ENCODE measurements around the gene AIFM1. TPM values are rescaled to one million over a fixed set of nuclear protein-coding genes. Genes with fewer than 3 reads are reported as not detected.

AIFM1 gene
- total and polyA plus RNA-seq, 4 donors, result 19.0 to 33.7 (median 25.9) TPM

DNA sequence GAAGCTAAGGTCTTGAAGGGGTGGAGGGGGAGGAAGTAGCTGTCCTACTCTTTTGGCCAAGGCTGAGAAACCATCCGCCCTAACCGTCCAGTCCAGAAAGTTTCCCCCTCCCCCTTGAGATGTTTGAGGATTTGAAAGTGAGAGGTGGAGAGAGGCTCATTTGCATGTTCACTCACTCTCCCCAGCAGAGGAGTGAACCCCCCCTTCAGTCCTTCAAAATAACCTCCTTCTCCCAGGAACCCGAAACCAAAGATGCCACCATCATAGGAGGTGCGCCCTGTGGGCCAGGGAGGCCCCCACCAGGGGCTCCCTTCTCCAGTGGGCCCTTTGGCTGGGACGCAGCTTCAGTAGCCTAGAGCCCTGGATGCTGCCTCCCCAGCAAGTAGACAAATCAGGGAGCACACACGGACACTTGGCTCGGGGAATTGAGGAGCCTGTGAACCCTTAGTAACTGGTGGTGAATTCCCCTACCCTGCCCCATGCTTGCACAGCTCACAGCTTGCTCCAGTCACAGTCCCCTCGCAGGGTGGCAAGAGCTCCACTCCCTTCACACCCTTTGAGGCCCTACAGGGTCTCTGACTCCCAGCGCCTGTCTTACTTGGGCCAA, 80.9 kb downstream of the AIFM1 start:
- 74% methylated on average over 7 of the region's 9 CpGs for WGBS (ENCODE audit: insufficient coverage)
- Histone ChIP-seq H3K36me3 (ENCODE audit: control insufficient read depth, insufficient read depth, low read length) (no peaks in the 10 kb centered on the region), H3K27ac (ENCODE audit: low read depth, low read length) (no peak overlapping the region), H3K4me3 (ENCODE audit: low read depth, low read length) (no peak overlapping the region), H3K27me3 (ENCODE audit: control insufficient read depth, insufficient read depth, low read length) (peaks cover 4% of the 10 kb centered on the region), H3K4me1 (ENCODE audit: control insufficient read depth, insufficient read depth, low read length) (peaks cover 5% of the 10 kb centered on the region), H3K9me3 (ENCODE audit: control insufficient read depth, insufficient read depth, low read length) (no peaks in the 10 kb centered on the region)
- no peak for DNase-seq (ENCODE audit: low read depth in 4 of 6, low spot score in 6 of 6)

DNA sequence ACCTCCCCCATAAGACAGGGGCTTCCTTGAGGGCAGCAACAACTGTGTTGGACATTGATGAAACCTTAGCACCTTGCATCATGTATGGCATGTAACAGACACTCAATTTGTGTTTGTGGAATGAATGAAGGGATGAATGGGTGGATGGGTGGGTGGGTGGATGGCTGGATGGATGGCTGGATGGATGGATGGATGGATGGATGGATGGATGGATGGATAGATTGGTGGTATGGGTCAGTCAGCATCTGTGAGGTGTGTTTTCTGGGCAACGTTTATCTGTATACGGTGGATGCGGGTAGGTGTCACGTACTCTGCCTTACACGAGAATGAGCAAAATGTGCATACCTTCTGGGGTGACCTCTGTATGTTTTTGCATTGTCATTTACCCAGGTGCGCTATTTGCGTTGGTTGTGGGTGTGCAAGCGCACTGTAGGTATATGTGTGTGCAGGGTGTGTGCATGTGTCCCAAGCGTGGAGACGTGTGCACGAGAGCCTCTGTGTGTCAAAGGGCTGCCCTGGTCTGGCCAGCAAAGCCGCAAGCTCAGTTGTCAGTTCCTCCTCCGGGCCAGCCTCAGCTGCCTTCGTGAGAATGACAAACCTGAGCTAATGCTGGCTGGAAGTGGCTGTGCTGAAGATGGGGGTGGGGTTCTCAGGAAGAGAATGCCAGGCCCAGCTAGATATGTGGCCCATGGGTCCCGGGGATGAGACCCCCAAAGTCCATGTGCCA, 81.8 kb downstream of the AIFM1 start:
- H3K4me3 ChIP-seq (ENCODE audit: low read depth, low read length), result no peak overlapping the region
- H3K9me3 ChIP-seq (ENCODE audit: control insufficient read depth, insufficient read depth, low read length), result no peaks in the 10 kb centered on the region
- H3K27me3 ChIP-seq (ENCODE audit: control insufficient read depth, insufficient read depth, low read length), result peaks cover 4% of the 10 kb centered on the region
- H3K4me1 ChIP-seq (ENCODE audit: control insufficient read depth, insufficient read depth, low read length), result peaks cover 5% of the 10 kb centered on the region
- no peaks in the 10 kb centered on the region for H3K36me3 ChIP-seq (ENCODE audit: control insufficient read depth, insufficient read depth, low read length)
- H3K27ac ChIP-seq (ENCODE audit: low read depth, low read length), result no peak overlapping the region
- WGBS (ENCODE audit: insufficient coverage), result 75% methylated on average over 15 of the region's 15 CpGs
- DNase-seq (ENCODE audit: low read depth in 4 of 6, low spot score in 6 of 6), result no peak

DNA sequence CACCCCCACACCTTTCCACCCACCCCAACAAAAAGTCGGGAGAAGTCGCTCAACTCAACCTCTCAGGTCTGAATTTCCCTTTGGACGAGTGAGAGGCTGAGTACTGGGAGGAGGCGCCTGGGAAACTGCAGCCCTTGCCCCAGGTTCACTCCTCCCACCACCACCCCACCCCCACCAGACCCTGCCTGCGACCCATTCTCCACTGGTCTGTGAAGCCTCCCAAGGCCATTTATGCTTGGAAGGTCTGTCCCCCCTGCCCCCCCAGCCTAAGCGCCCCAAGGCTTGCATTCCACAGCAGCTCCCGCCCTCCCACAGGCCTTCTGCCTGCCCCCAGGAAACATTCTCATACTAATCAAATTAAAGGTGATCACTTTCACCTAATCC, 82.5 kb downstream of the AIFM1 start:
- no peak overlapping the region for H3K27ac ChIP-seq (ENCODE audit: low read depth, low read length)
- peaks cover 4% of the 10 kb centered on the region for H3K27me3 ChIP-seq (ENCODE audit: control insufficient read depth, insufficient read depth, low read length)
- H3K36me3 ChIP-seq (ENCODE audit: control insufficient read depth, insufficient read depth, low read length), result no peaks in the 10 kb centered on the region
- WGBS (ENCODE audit: insufficient coverage), result 39% methylated on average over 3 of the region's 7 CpGs
- H3K9me3 ChIP-seq (ENCODE audit: control insufficient read depth, insufficient read depth, low read length), result no peaks in the 10 kb centered on the region
- no peak for DNase-seq (ENCODE audit: low read depth in 4 of 6, low spot score in 6 of 6)
- H3K4me1 ChIP-seq (ENCODE audit: control insufficient read depth, insufficient read depth, low read length), result peaks cover 5% of the 10 kb centered on the region
- H3K4me3 ChIP-seq (ENCODE audit: low read depth, low read length), result no peak overlapping the region

DNA sequence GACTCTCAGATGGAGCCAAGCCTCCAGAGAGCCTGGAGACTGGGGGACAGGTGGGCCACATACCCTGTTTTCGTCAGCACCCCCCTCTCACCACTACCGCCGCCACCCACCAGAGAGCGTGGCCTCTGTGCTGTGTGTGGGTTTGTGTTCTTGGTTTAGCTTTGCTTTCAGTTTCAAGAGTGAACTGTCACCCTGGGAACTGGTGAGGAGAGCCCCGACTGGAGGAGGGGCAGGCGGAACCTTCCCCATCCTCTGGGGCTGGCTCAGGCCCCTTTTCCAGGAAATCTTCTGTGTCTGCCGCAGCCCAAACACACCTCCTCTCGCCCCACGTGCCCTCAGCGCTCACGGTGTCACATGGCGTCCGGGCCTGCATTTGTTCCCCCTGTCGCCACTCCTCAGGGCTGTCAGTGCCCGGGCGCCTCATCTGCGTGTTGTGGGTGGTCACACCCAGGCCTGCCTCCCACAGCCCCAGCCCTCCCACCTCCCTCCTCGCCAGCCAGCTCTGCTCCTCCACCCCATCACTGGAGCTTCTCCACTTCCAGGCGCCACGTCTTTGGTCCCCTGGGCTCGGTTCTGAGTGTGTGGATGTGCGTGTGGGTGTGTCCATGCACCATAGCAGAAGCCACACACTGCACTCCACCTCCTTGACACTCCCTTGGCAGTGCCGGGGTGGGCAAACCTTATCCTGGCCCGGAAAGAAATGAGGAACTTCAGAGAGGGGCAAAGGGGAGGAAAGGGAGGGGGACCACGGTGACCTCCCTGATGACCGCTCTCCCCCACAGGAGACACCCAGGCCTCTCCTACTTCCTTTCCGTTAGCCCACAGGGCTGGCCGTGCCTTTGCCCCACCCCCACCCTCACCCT, 83.2 kb downstream of the AIFM1 start:
- Histone ChIP-seq H3K36me3 (ENCODE audit: control insufficient read depth, insufficient read depth, low read length) (no peaks in the 10 kb centered on the region), H3K27me3 (ENCODE audit: control insufficient read depth, insufficient read depth, low read length) (peaks cover 4% of the 10 kb centered on the region), H3K4me3 (ENCODE audit: low read depth, low read length) (no peak overlapping the region), H3K4me1 (ENCODE audit: control insufficient read depth, insufficient read depth, low read length) (peaks cover 5% of the 10 kb centered on the region), H3K27ac (ENCODE audit: low read depth, low read length) (no peak overlapping the region), H3K9me3 (ENCODE audit: control insufficient read depth, insufficient read depth, low read length) (no peaks in the 10 kb centered on the region)
- DNase-seq (ENCODE audit: low read depth in 4 of 6, low spot score in 6 of 6), result no peak
- WGBS (ENCODE audit: insufficient coverage), result 58% methylated on average over 15 of the region's 28 CpGs

DNA sequence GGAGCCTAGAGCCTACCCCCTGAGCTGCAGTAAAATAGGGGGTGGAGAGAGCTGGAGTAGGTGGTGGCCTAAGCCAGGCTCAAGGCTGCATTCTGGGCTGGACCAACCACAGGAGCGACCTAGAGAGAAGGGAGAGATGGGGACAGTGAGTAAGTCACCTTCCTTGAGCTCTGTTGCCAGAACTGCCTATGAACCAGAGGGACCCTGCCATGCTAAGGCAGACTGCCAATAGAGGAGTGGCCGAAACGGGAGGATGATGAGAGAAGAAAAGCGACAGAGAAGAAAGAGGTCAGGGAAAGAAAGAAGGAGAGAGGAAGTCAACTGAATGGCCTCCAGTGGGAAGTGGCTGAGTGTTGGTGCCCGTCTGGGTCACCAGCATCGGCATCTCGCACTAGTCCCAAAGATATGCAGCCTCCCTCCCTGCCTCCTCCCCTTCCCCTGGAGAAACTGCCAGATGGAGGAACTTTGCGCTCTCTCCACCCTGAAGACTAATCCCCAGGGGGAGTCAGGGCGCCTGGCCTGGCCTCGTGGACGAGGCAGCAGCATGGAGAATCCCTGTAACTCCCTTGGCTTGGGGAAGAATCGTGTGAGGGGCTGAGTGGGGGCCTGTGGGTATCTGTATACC, 84.1 kb downstream of the AIFM1 start:
- H3K27me3 ChIP-seq (ENCODE audit: control insufficient read depth, insufficient read depth, low read length), result peaks cover 4% of the 10 kb centered on the region
- H3K36me3 ChIP-seq (ENCODE audit: control insufficient read depth, insufficient read depth, low read length), result no peaks in the 10 kb centered on the region
- peaks cover 5% of the 10 kb centered on the region for H3K4me1 ChIP-seq (ENCODE audit: control insufficient read depth, insufficient read depth, low read length)
- 40% methylated on average over 6 of the region's 12 CpGs for WGBS (ENCODE audit: insufficient coverage)
- no peak overlapping the region for H3K4me3 ChIP-seq (ENCODE audit: low read depth, low read length)
- peak in 1 of 6 donors; percentile 4 for DNase-seq (ENCODE audit: low read depth in 4 of 6, low spot score in 6 of 6)
- no peaks in the 10 kb centered on the region for H3K9me3 ChIP-seq (ENCODE audit: control insufficient read depth, insufficient read depth, low read length)
- no peak overlapping the region for H3K27ac ChIP-seq (ENCODE audit: low read depth, low read length)

DNA sequence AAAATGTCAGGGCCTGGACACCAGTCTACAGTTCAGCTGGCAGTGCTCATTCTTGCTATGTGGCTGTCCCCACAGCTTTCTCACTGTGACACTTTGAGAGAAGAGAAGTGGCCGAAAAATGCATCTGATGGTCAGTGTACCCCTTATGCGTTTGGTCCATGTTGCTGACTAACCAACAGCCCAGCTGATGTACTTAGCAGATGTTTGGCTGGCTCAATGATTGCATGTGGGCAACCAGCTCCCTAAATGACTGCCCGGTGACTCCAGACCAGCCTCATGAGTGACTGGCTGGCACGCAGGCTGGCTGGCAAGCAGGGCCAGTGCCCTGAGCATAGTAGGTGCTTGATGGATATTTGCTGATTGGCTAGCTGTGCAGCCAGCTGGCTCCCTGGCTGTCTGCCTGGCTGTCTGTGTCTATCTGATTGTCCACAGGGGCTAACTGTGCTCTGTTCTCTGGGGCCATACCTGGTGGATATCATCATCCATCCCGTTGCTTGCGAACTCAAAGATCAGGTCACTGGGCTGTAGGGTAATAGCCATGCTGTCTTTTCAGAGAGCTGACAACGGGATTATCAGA, 84.8 kb downstream of the AIFM1 start:
- no peaks in the 10 kb centered on the region for H3K9me3 ChIP-seq (ENCODE audit: control insufficient read depth, insufficient read depth, low read length)
- H3K36me3 ChIP-seq (ENCODE audit: control insufficient read depth, insufficient read depth, low read length), result no peaks in the 10 kb centered on the region
- H3K4me3 ChIP-seq (ENCODE audit: low read depth, low read length), result no peak overlapping the region
- 73% methylated on average over 7 of the region's 7 CpGs for WGBS (ENCODE audit: insufficient coverage)
- DNase-seq (ENCODE audit: low read depth in 4 of 6, low spot score in 6 of 6), result no peak
- H3K27me3 ChIP-seq (ENCODE audit: control insufficient read depth, insufficient read depth, low read length), result peaks cover 4% of the 10 kb centered on the region
- H3K27ac ChIP-seq (ENCODE audit: low read depth, low read length), result no peak overlapping the region
- H3K4me1 ChIP-seq (ENCODE audit: control insufficient read depth, insufficient read depth, low read length), result peaks cover 5% of the 10 kb centered on the region

DNA sequence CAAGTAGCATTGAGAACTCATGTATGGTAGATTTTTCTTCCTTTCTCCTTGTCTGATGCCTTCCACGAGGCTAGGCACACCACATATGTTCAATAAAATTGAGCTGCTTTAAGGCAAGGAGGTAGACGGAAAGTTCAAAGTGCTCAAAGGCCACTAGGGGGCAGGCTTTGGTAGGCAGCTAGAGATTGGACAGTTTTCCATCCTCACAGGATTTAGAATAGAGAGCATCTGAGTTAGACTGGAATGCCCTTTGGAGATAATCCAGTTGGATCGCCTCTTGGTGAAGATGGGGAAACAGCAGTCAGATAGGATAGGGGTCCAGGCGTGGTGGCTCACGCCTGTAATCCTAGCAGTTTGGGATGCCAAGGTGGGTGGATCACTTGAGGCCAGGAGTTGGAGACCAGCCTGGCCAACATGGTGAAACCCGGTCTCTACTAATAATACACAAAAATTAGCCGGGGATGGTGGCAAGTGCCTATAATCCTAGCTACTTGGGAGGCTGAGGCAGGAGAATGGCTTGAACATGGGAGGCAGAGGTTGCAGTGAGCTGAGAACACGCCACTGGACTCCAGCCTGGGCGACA, 85.7 kb downstream of the AIFM1 start:
- WGBS (ENCODE audit: insufficient coverage), result 55% methylated on average over 4 of the region's 9 CpGs
- no peaks in the 10 kb centered on the region for H3K9me3 ChIP-seq (ENCODE audit: control insufficient read depth, insufficient read depth, low read length)
- peaks cover 5% of the 10 kb centered on the region for H3K4me1 ChIP-seq (ENCODE audit: control insufficient read depth, insufficient read depth, low read length)
- peak in 5 of 6 donors; percentile 6 to 79 (median 23) for DNase-seq (ENCODE audit: low read depth in 4 of 6, low spot score in 6 of 6)
- no peaks in the 10 kb centered on the region for H3K36me3 ChIP-seq (ENCODE audit: control insufficient read depth, insufficient read depth, low read length)
- no peak overlapping the region for H3K27ac ChIP-seq (ENCODE audit: low read depth, low read length)
- peaks cover 4% of the 10 kb centered on the region for H3K27me3 ChIP-seq (ENCODE audit: control insufficient read depth, insufficient read depth, low read length)
- H3K4me3 ChIP-seq (ENCODE audit: low read depth, low read length), result no peak overlapping the region
